Measurements from ENCODE around the gene ARHGEF16.

DNA sequence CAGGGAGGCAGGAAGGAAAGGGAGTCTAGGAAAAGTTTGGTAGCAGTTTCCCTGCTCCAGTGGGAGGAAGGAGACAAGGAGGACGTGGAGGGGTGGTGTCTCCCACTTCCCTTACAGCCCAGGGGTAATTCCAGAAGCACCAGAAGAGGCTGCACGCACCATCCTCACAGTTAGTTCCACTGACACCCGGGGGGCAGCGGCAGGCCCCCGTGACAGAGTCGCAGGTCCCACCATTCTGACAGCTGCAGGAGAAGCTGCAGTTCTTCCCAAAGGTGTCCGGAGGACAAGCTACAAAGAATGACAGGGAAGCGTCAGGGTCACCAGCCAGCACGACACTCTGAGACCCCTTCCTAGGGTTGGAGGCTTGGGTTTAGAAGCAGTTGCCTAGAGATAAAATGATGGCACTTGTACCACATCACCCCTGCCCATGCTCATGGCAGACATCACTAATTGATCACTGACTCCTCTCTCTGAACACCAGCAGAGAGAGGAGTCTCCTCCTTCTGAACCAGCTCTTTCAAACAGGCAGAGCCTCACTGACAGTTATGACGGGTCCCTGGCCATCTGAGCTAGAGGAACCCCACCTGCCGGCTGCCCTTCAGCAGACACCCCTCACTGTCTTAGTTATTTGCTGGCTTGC lies 53.3 kb downstream of the ARHGEF16 start:
- TF ChIP-seq, protein P1, sequence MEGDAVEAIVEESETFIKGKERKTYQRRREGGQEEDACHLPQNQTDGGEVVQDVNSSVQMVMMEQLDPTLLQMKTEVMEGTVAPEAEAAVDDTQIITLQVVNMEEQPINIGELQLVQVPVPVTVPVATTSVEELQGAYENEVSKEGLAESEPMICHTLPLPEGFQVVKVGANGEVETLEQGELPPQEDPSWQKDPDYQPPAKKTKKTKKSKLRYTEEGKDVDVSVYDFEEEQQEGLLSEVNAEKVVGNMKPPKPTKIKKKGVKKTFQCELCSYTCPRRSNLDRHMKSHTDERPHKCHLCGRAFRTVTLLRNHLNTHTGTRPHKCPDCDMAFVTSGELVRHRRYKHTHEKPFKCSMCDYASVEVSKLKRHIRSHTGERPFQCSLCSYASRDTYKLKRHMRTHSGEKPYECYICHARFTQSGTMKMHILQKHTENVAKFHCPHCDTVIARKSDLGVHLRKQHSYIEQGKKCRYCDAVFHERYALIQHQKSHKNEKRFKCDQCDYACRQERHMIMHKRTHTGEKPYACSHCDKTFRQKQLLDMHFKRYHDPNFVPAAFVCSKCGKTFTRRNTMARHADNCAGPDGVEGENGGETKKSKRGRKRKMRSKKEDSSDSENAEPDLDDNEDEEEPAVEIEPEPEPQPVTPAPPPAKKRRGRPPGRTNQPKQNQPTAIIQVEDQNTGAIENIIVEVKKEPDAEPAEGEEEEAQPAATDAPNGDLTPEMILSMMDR (IDR thresholded peaks at IDR 0.05): no peak
- TF ChIP-seq ZFX (IDR thresholded peaks at IDR 0.05; ENCODE audit: borderline replicate concordance): no peak
